Peyer's patch (tissue), 4 donors: ENCODE measurements around the gene HAPLN2. TPM values are rescaled to one million over a fixed set of nuclear protein-coding genes. Genes with fewer than 3 reads are reported as not detected.

Source experiments
- DNase-seq, 3 donors: peaks; one replicate each; pipeline ENCODE4 v3.0.0-alpha.2; 2017 to 2019
- H3K27ac ChIP-seq, 4 donors: fragments of 200-600 bp; sonication (generic); one replicate each; pipeline ENCODE4 v1.5.1; 2016 to 2019
- H3K27me3 ChIP-seq, 2 donors: fragments of 200-600 bp; sonication (generic); one replicate each; pipeline ENCODE4 v1.5.1; 2019
- H3K36me3 ChIP-seq, 3 donors: fragments of 200-600 bp; sonication (generic); one replicate each; pipeline ENCODE4 v1.5.1; 2016 to 2019
- H3K4me1 ChIP-seq, 4 donors: fragments of 200-600 bp; sonication (generic); one replicate each; pipeline ENCODE4 v1.5.1; 2016 to 2019
- H3K4me3 ChIP-seq, 4 donors: fragments of 200-600 bp; sonication (generic); 1 replicate in 3 of 4; 2 replicates in 1 of 4; pipeline ENCODE4 v1.5.1; 2016 to 2019; ENCODE audit warnings: mild to moderate bottlenecking in 1 of 4
- H3K9me3 ChIP-seq, 4 donors: fragments of 200-600 bp; sonication (generic); one replicate each; pipeline ENCODE4 v1.5.1; 2016 to 2019; ENCODE audit warnings: mild to moderate bottlenecking in 1 of 4
- CTCF ChIP-seq, 6 experiments: fragments of 450-650 bp in 4 of 6; fragments of 200-600 bp in 2 of 6; sonication (generic) in 1 of 6; IDR thresholded peaks; one replicate each; pipeline ENCODE4 v1.5.1; 2017 to 2019; ENCODE audit warnings: antibody characterized with exemption in 6 of 6, mild to moderate bottlenecking in 3 of 6, moderate library complexity in 1 of 6
- POLR2A ChIP-seq, 2 donors: fragments of 450-650 bp; IDR thresholded peaks; one replicate each; pipeline ENCODE4 v1.5.1; 2017; ENCODE audit warnings: antibody characterized with exemption in 2 of 2, mild to moderate bottlenecking in 2 of 2, moderate library complexity in 2 of 2
- total RNA-seq, 4 donors: library from RNA; depleted of rRNA; stranded (reverse); fragments of >200 nt; gene quantifications; one replicate each; pipeline ENCODE4 v1.1.0, GENCODE V29; 2016

HAPLN2 gene
- total RNA-seq, 4 donors from 2014 or later: 1.9 to 2.2 (median 2.1) TPM; not detected in 1

GRCh38 chr1:156645056-156645455 is 25.8 kb downstream of the HAPLN2 start:
- peaks cover 0 to 17% of the 10 kb centered on the region in 2 donors for H3K27me3 ChIP-seq
- no peaks in the 10 kb centered on the region for H3K9me3 ChIP-seq
- H3K27ac ChIP-seq: no peak overlapping the region
- DNase-seq: no peak
- H3K4me1 ChIP-seq: peaks cover 0 to 15% (median 11%) of the 10 kb centered on the region in 4 donors
- H3K36me3 ChIP-seq: no peaks in the 10 kb centered on the region
- no peak overlapping the region for H3K4me3 ChIP-seq
- TF ChIP-seq CTCF (IDR thresholded peaks at IDR 0.05) (no peak), POLR2A (IDR thresholded peaks at IDR 0.05) (no peak)

GRCh38 chr1:156645666-156646065 is 26.5 kb downstream of the HAPLN2 start:
- Histone ChIP-seq H3K27me3 (peaks cover 0 to 11% of the 10 kb centered on the region in 2 donors), H3K4me3 (no peak overlapping the region)
- TF ChIP-seq POLR2A (IDR thresholded peaks at IDR 0.05): no peak
- TF ChIP-seq CTCF (IDR thresholded peaks at IDR 0.05): no peak

GRCh38 chr1:156646738-156647211 is 27.6 kb downstream of the HAPLN2 start:
- Histone ChIP-seq H3K4me1 (peaks cover 0 to 7% (median 5%) of the 10 kb centered on the region in 4 donors), H3K36me3 (no peaks in the 10 kb centered on the region), H3K4me3 (no peak overlapping the region), H3K27ac (no peak overlapping the region), H3K9me3 (no peaks in the 10 kb centered on the region), H3K27me3 (peaks cover 0 to 5% of the 10 kb centered on the region in 2 donors)
- DNase-seq: no peak
- TF ChIP-seq POLR2A (IDR thresholded peaks at IDR 0.05) (no peak), CTCF (IDR thresholded peaks at IDR 0.05) (no peak)

More at GRCh38 chr1:156645666-156646065, 26.5 kb downstream of the HAPLN2 start:
- peaks cover 0 to 15% (median 11%) of the 10 kb centered on the region in 4 donors for H3K4me1 ChIP-seq
- H3K9me3 ChIP-seq: no peaks in the 10 kb centered on the region
- H3K36me3 ChIP-seq: no peaks in the 10 kb centered on the region
- DNase-seq: no peak
- no peak overlapping the region for H3K27ac ChIP-seq

GRCh38 chr1:156647351-156647750 is 28.1 kb downstream of the HAPLN2 start:
- Histone ChIP-seq H3K27me3 (no peaks in the 10 kb centered on the region), H3K4me3 (no peak overlapping the region), H3K4me1 (peaks cover 0 to 1% (median under 1%) of the 10 kb centered on the region in 4 donors), H3K36me3 (no peaks in the 10 kb centered on the region), H3K9me3 (no peaks in the 10 kb centered on the region), H3K27ac (no peak overlapping the region)
- DNase-seq: no peak
- no peak for TF ChIP-seq CTCF (IDR thresholded peaks at IDR 0.05)
- no peak for TF ChIP-seq POLR2A (IDR thresholded peaks at IDR 0.05)

GRCh38 chr1:156648496-156648895 is 29.3 kb downstream of the HAPLN2 start:
- Histone ChIP-seq H3K4me1 (no peaks in the 10 kb centered on the region), H3K27ac (no peak overlapping the region), H3K4me3 (no peak overlapping the region), H3K27me3 (no peaks in the 10 kb centered on the region), H3K9me3 (no peaks in the 10 kb centered on the region), H3K36me3 (no peaks in the 10 kb centered on the region)
- DNase-seq: no peak
- TF ChIP-seq CTCF (IDR thresholded peaks at IDR 0.05): no peak
- TF ChIP-seq POLR2A (IDR thresholded peaks at IDR 0.05): no peak

GRCh38 chr1:156648951-156649350 is 29.7 kb downstream of the HAPLN2 start:
- TF ChIP-seq POLR2A (IDR thresholded peaks at IDR 0.05) (no peak), CTCF (IDR thresholded peaks at IDR 0.05) (no peak)
- Histone ChIP-seq H3K27ac (no peak overlapping the region), H3K36me3 (no peaks in the 10 kb centered on the region), H3K4me1 (no peaks in the 10 kb centered on the region), H3K9me3 (no peaks in the 10 kb centered on the region), H3K27me3 (no peaks in the 10 kb centered on the region), H3K4me3 (no peak overlapping the region)
- DNase-seq: no peak
